GM18873 (cell line): ENCODE results near the gene CLCN5.

ENCODE experiments used
- ATAC-seq: cut with Tn5 transposase; IDR thresholded peaks from one replicate; pipeline ENCODE4 v1.9.1; 2021; ENCODE audit warnings: mild to moderate bottlenecking, moderate library complexity, moderate number of reproducible peaks; ENCODE audit not compliant: unreplicated experiment, low FRiP score

CLCN5 gene

GRCh38 chrX:50073601-50074000 lies 151.2 kb downstream of the CLCN5 start:
- no peak for ATAC-seq

GRCh38 chrX:50075630-50076339 lies 153.4 kb downstream of the CLCN5 start:
- no peak for ATAC-seq

GRCh38 chrX:50081282-50081889 lies 159.0 kb downstream of the CLCN5 start:
- no peak for ATAC-seq

- no peak for ATAC-seq
These were observed 160.3 kb downstream of the CLCN5 start for GRCh38 chrX:50082741-50083140.

- no peak for ATAC-seq
These were observed 166.2 kb downstream of the CLCN5 start for GRCh38 chrX:50088645-50089044.

- no peak for ATAC-seq
These were observed 171.2 kb downstream of the CLCN5 start for GRCh38 chrX:50093625-50094024.

- ATAC-seq, result no peak
These were observed 174.7 kb downstream of the CLCN5 start for GRCh38 chrX:50097071-50097470.

- no peak for ATAC-seq
These were observed 175.8 kb downstream of the CLCN5 start for GRCh38 chrX:50098241-50098640.

GRCh38 chrX:50098749-50099148 lies 176.4 kb downstream of the CLCN5 start:
- ATAC-seq, result no peak

- no peak for ATAC-seq
These were observed 176.9 kb downstream of the CLCN5 start for GRCh38 chrX:50099331-50099730.

GRCh38 chrX:50100188-50100587 lies 177.8 kb downstream of the CLCN5 start:
- no peak for ATAC-seq

GRCh38 chrX:50103176-50103575 lies 180.8 kb downstream of the CLCN5 start:
- ATAC-seq, result no peak

- no peak for ATAC-seq
These were observed 181.6 kb downstream of the CLCN5 start for GRCh38 chrX:50103866-50104566.

GRCh38 chrX:50106051-50106675 lies 183.8 kb downstream of the CLCN5 start:
- ATAC-seq, result no peak

GRCh38 chrX:50107470-50107869 lies 185.1 kb downstream of the CLCN5 start:
- ATAC-seq, result no peak

- no peak for ATAC-seq
These were observed 185.9 kb downstream of the CLCN5 start for GRCh38 chrX:50108264-50108663.

GRCh38 chrX:50111742-50112141 lies 189.3 kb downstream of the CLCN5 start:
- no peak for ATAC-seq

- no peak for ATAC-seq
These were observed 191.7 kb downstream of the CLCN5 start for GRCh38 chrX:50114113-50114512.

GRCh38 chrX:50115973-50116372 lies 193.6 kb downstream of the CLCN5 start:
- ATAC-seq, result no peak

- no peak for ATAC-seq
These were observed 195.1 kb downstream of the CLCN5 start for GRCh38 chrX:50117476-50117875.

GRCh38 chrX:50125480-50125879 lies 203.1 kb downstream of the CLCN5 start:
- ATAC-seq, result no peak
